HL-60 (cell line): ENCODE measurements around the gene ISG20L2.

Experiments
- DNase-seq, 2 experiments: peaks; one replicate each; pipeline ENCODE4 v3.0.0-alpha.2; 2010 to 2020; ENCODE audit warnings: low read depth in 1 of 2, low spot score in 1 of 2
- H3K27ac ChIP-seq: fragments of 250-450 bp; sonication (Bioruptor Pico); replicated peaks from 2 replicates; pipeline ENCODE4 v1.5.1; 2020; ENCODE audit warnings: mild to moderate bottlenecking, moderate library complexity
- H3K27me3 ChIP-seq: fragments of 250-450 bp; sonication (Bioruptor Pico); 2 replicates; pipeline ENCODE4 v1.5.1; 2021; ENCODE audit warnings: mild to moderate bottlenecking, moderate library complexity; ENCODE audit not compliant: insufficient read depth, poor library complexity, severe bottlenecking
- H3K4me3 ChIP-seq: replicated peaks from 2 replicates; pipeline ENCODE4 v1.5.1; 2011; ENCODE audit warnings: mild to moderate bottlenecking, control low read depth, low read length; ENCODE audit not compliant: insufficient read depth
- GABPA ChIP-seq: IDR thresholded peaks from 2 replicates; pipeline ENCODE4 v1.6.1; 2012; ENCODE audit warnings: low read depth
- POLR2AphosphoS5 ChIP-seq: IDR thresholded peaks from 2 replicates; pipeline ENCODE4 v1.6.1; 2012; ENCODE audit warnings: low read depth
- SPI1 ChIP-seq: IDR thresholded peaks from 2 replicates; pipeline ENCODE4 v1.6.1; 2012; ENCODE audit warnings: low read depth, mild to moderate bottlenecking, borderline replicate concordance
- TF ChIP-seq, protein P1 (sequence below): IDR thresholded peaks from one replicate; pipeline ENCODE4 v1.5.1; 2011; ENCODE audit warnings: low read length, control low read depth, inconsistent platforms; ENCODE audit not compliant: insufficient read depth
- TF ChIP-seq, protein P2 (sequence below): IDR thresholded peaks from 2 replicates; pipeline ENCODE4 v1.6.1; 2012; ENCODE audit warnings: low read depth; ENCODE audit not compliant: insufficient replicate concordance

Gene ISG20L2

GRCh38 chr1:156696755-156697154 is 31.8 kb downstream of the ISG20L2 start:
- no peak for DNase-seq
- no peak overlapping the region for H3K4me3 ChIP-seq
- peaks cover 23% of the 10 kb centered on the region for H3K27me3 ChIP-seq
- no peak overlapping the region for H3K27ac ChIP-seq
- TF ChIP-seq, protein P1, sequence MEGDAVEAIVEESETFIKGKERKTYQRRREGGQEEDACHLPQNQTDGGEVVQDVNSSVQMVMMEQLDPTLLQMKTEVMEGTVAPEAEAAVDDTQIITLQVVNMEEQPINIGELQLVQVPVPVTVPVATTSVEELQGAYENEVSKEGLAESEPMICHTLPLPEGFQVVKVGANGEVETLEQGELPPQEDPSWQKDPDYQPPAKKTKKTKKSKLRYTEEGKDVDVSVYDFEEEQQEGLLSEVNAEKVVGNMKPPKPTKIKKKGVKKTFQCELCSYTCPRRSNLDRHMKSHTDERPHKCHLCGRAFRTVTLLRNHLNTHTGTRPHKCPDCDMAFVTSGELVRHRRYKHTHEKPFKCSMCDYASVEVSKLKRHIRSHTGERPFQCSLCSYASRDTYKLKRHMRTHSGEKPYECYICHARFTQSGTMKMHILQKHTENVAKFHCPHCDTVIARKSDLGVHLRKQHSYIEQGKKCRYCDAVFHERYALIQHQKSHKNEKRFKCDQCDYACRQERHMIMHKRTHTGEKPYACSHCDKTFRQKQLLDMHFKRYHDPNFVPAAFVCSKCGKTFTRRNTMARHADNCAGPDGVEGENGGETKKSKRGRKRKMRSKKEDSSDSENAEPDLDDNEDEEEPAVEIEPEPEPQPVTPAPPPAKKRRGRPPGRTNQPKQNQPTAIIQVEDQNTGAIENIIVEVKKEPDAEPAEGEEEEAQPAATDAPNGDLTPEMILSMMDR: no peak
- TF ChIP-seq, protein P2, sequence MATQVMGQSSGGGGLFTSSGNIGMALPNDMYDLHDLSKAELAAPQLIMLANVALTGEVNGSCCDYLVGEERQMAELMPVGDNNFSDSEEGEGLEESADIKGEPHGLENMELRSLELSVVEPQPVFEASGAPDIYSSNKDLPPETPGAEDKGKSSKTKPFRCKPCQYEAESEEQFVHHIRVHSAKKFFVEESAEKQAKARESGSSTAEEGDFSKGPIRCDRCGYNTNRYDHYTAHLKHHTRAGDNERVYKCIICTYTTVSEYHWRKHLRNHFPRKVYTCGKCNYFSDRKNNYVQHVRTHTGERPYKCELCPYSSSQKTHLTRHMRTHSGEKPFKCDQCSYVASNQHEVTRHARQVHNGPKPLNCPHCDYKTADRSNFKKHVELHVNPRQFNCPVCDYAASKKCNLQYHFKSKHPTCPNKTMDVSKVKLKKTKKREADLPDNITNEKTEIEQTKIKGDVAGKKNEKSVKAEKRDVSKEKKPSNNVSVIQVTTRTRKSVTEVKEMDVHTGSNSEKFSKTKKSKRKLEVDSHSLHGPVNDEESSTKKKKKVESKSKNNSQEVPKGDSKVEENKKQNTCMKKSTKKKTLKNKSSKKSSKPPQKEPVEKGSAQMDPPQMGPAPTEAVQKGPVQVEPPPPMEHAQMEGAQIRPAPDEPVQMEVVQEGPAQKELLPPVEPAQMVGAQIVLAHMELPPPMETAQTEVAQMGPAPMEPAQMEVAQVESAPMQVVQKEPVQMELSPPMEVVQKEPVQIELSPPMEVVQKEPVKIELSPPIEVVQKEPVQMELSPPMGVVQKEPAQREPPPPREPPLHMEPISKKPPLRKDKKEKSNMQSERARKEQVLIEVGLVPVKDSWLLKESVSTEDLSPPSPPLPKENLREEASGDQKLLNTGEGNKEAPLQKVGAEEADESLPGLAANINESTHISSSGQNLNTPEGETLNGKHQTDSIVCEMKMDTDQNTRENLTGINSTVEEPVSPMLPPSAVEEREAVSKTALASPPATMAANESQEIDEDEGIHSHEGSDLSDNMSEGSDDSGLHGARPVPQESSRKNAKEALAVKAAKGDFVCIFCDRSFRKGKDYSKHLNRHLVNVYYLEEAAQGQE: no peak
- TF ChIP-seq POLR2AphosphoS5 (no peak), SPI1 (no peak), GABPA (no peak)

- DNase-seq: no peak
- Histone ChIP-seq H3K4me3 (no peak overlapping the region), H3K27me3 (peaks cover 40% of the 10 kb centered on the region), H3K27ac (no peak overlapping the region)
- TF ChIP-seq, protein P2: no peak
- TF ChIP-seq POLR2AphosphoS5: no peak
- TF ChIP-seq, protein P1: no peak
- no peak for TF ChIP-seq SPI1
These were observed 33.9 kb downstream of the ISG20L2 start for GRCh38 chr1:156694690-156694962.

- TF ChIP-seq SPI1 (no peak), GABPA (no peak), POLR2AphosphoS5 (no peak)
- TF ChIP-seq, protein P2: no peak
- TF ChIP-seq, protein P1: no peak
- no peak for DNase-seq
- no peak overlapping the region for H3K27ac ChIP-seq
- H3K4me3 ChIP-seq: no peak overlapping the region
- peaks cover 41% of the 10 kb centered on the region for H3K27me3 ChIP-seq
These were observed 34.5 kb downstream of the ISG20L2 start for GRCh38 chr1:156693848-156694689.
